Subcutaneous abdominal adipose tissue (tissue), 5 donors: ENCODE results near the gene DMD.

Source experiments
- H3K27ac ChIP-seq: one replicate; pipeline ENCODE4 v1.7.0; 2013; ENCODE audit warnings: low read depth, mild to moderate bottlenecking, inconsistent platforms, low read length, moderate library complexity
- H3K27me3 ChIP-seq, 5 donors: one replicate each; pipeline ENCODE4 v1.7.0; 2013; ENCODE audit warnings: low read length in 5 of 5, inconsistent platforms in 1 of 5; ENCODE audit not compliant: control insufficient read depth in 5 of 5, insufficient read depth in 4 of 5
- H3K36me3 ChIP-seq, 5 donors: one replicate each; pipeline ENCODE4 v1.7.0; 2013; ENCODE audit warnings: low read length in 5 of 5; ENCODE audit not compliant: control insufficient read depth in 5 of 5, insufficient read depth in 5 of 5
- H3K4me1 ChIP-seq, 5 donors: one replicate each; pipeline ENCODE4 v1.7.0; 2013; ENCODE audit warnings: low read length in 5 of 5, mild to moderate bottlenecking in 3 of 5, moderate library complexity in 1 of 5; ENCODE audit not compliant: control insufficient read depth in 5 of 5, insufficient read depth in 5 of 5
- H3K4me3 ChIP-seq, 5 donors: one replicate each; pipeline ENCODE4 v1.7.0; 2013; ENCODE audit warnings: low read length in 5 of 5, low read depth in 1 of 5
- H3K9ac ChIP-seq, 5 donors: one replicate each; pipeline ENCODE4 v1.7.0; 2013; ENCODE audit warnings: low read length in 5 of 5, mild to moderate bottlenecking in 4 of 5, moderate library complexity in 3 of 5
- H3K9me3 ChIP-seq, 5 donors: one replicate each; pipeline ENCODE4 v1.7.0; 2013; ENCODE audit warnings: low read length in 5 of 5; ENCODE audit not compliant: control insufficient read depth in 5 of 5
- donor health status: healthy.
- donor health status: healthy.
- donor health status: healthy.
- donor health status: healthy.
- donor health status: healthy.

The DMD gene

GRCh38 chrX:31219174-31219573 is 1992.2 kb downstream of the DMD start:
- H3K27ac ChIP-seq, result no peak overlapping the region
- peaks cover 0 to 3% (median 0%) of the 10 kb centered on the region in 5 donors for H3K27me3 ChIP-seq
- H3K9ac ChIP-seq, result no peak overlapping the region
- peaks cover 0 to 19% (median 11%) of the 10 kb centered on the region in 5 donors for H3K4me1 ChIP-seq
- H3K36me3 ChIP-seq, result no peaks in the 10 kb centered on the region
- H3K4me3 ChIP-seq, result no peak overlapping the region
- H3K9me3 ChIP-seq, result no peaks in the 10 kb centered on the region

- Histone ChIP-seq H3K36me3 (no peaks in the 10 kb centered on the region), H3K9ac (no peak overlapping the region), H3K27me3 (peaks cover 0 to 3% (median 0%) of the 10 kb centered on the region in 5 donors), H3K27ac (peak overlapping the region; percentile 32), H3K4me1 (peaks cover 0 to 19% (median 11%) of the 10 kb centered on the region in 5 donors), H3K9me3 (no peaks in the 10 kb centered on the region), H3K4me3 (no peak overlapping the region)
Measured at GRCh38 chrX:31217084-31217483, 1994.3 kb downstream of the DMD start.

GRCh38 chrX:31215277-31215815 is 1996.0 kb downstream of the DMD start:
- Histone ChIP-seq H3K36me3 (no peaks in the 10 kb centered on the region), H3K4me3 (no peak overlapping the region), H3K4me1 (peaks cover 0 to 12% (median 8%) of the 10 kb centered on the region in 5 donors), H3K27me3 (peaks cover 0 to 3% (median 0%) of the 10 kb centered on the region in 5 donors), H3K9me3 (no peaks in the 10 kb centered on the region), H3K27ac (no peak overlapping the region), H3K9ac (no peak overlapping the region)

GRCh38 chrX:31213941-31214340 is 1997.4 kb downstream of the DMD start:
- Histone ChIP-seq H3K27me3 (peaks cover 0 to 3% (median 0%) of the 10 kb centered on the region in 5 donors), H3K36me3 (peaks cover 0 to 4% (median 0%) of the 10 kb centered on the region in 5 donors), H3K27ac (no peak overlapping the region), H3K9me3 (no peaks in the 10 kb centered on the region), H3K9ac (no peak overlapping the region), H3K4me1 (peaks cover 0 to 10% (median 5%) of the 10 kb centered on the region in 5 donors), H3K4me3 (no peak overlapping the region)

GRCh38 chrX:31212856-31213748 is 1998.2 kb downstream of the DMD start:
- H3K36me3 ChIP-seq, result peaks cover 0 to 5% (median 0%) of the 10 kb centered on the region in 5 donors
- peaks cover 0 to 3% (median 0%) of the 10 kb centered on the region in 5 donors for H3K27me3 ChIP-seq
- no peaks in the 10 kb centered on the region for H3K9me3 ChIP-seq
- no peak overlapping the region for H3K4me3 ChIP-seq
- no peak overlapping the region for H3K27ac ChIP-seq
- no peak overlapping the region for H3K9ac ChIP-seq
- peaks cover 0 to 8% (median 4%) of the 10 kb centered on the region in 5 donors for H3K4me1 ChIP-seq

GRCh38 chrX:31209005-31209628 is 2002.2 kb downstream of the DMD start:
- Histone ChIP-seq H3K4me3 (no peak overlapping the region), H3K36me3 (peaks cover 0 to 6% (median 2%) of the 10 kb centered on the region in 5 donors), H3K27ac (no peak overlapping the region), H3K9ac (no peak overlapping the region), H3K9me3 (no peaks in the 10 kb centered on the region), H3K4me1 (no peaks in the 10 kb centered on the region), H3K27me3 (peaks cover 0 to 4% (median 0%) of the 10 kb centered on the region in 5 donors)

- Histone ChIP-seq H3K36me3 (peaks cover 0 to 20% (median 11%) of the 10 kb centered on the region in 5 donors), H3K4me3 (no peak overlapping the region), H3K9ac (no peak overlapping the region), H3K9me3 (no peaks in the 10 kb centered on the region), H3K27me3 (peaks cover 0 to 4% (median 0%) of the 10 kb centered on the region in 5 donors), H3K4me1 (no peaks in the 10 kb centered on the region), H3K27ac (no peak overlapping the region)
Measured at GRCh38 chrX:31201503-31201902, 2009.8 kb downstream of the DMD start.

- H3K36me3 ChIP-seq, result peaks cover 0 to 20% (median 9%) of the 10 kb centered on the region in 5 donors
- H3K27ac ChIP-seq, result no peak overlapping the region
- H3K27me3 ChIP-seq, result peaks cover 0 to 4% (median 0%) of the 10 kb centered on the region in 5 donors
- H3K4me1 ChIP-seq, result no peaks in the 10 kb centered on the region
- H3K4me3 ChIP-seq, result no peak overlapping the region
- H3K9ac ChIP-seq, result no peak overlapping the region
- no peaks in the 10 kb centered on the region for H3K9me3 ChIP-seq
Measured at GRCh38 chrX:31200430-31200829, 2010.9 kb downstream of the DMD start.

GRCh38 chrX:31199840-31200114 is 2011.6 kb downstream of the DMD start:
- Histone ChIP-seq H3K9ac (no peak overlapping the region), H3K9me3 (no peaks in the 10 kb centered on the region), H3K27me3 (peaks cover 0 to 4% (median 0%) of the 10 kb centered on the region in 5 donors), H3K4me1 (no peaks in the 10 kb centered on the region), H3K36me3 (peaks cover 0 to 20% (median 9%) of the 10 kb centered on the region in 5 donors), H3K4me3 (no peak overlapping the region), H3K27ac (no peak overlapping the region)
